NCI-H2029 (cell line): Measurements from ENCODE around the gene IDH3B.
A peak's percentile ranks its signal among the peaks of the same experiment; 100 is the strongest.

Experiments used
- DNase-seq: peaks from one replicate; lab custom pipeline; 2025; lab: John Stamatoyannopoulos, UW

Gene IDH3B

GRCh38 chr20:2657241-2657640 lies 6.8 kb downstream of the IDH3B start:
- DNase-seq = no peak

DNA sequence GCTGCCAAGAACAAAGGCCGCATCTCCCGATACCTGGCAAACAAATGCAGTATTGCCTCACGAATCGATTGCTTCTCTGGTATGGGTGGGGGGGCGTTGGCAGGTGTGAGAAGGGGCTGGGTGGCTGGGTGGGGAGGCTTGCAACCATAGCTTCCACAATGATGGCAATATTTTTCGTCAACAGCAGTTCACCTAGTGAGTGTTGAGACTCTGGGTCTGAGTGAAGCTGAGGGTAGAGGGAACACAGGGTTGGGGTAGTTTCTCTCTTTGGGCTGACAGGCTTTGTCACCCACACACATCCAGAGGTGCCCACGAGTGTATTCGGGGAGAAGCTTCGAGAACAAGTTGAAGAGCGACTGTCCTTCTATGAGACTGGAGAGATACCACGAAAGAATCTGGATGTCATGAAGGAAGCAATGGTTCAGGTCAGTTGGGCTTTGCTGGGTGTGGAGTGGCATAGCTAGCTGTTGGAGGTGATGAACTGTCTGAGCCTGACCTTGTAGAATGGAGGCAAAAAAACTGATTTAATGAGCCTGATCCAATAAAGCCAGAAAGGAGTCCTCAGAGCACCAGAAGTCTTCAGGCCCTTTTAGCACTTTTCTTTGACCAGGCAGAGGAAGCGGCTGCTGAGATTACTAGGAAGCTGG lies 7.4 kb downstream of the IDH3B start:
- DNase-seq = no peak

- no peak for DNase-seq
These were observed 8.5 kb downstream of the IDH3B start for GRCh38 chr20:2655331-2656116.

DNA sequence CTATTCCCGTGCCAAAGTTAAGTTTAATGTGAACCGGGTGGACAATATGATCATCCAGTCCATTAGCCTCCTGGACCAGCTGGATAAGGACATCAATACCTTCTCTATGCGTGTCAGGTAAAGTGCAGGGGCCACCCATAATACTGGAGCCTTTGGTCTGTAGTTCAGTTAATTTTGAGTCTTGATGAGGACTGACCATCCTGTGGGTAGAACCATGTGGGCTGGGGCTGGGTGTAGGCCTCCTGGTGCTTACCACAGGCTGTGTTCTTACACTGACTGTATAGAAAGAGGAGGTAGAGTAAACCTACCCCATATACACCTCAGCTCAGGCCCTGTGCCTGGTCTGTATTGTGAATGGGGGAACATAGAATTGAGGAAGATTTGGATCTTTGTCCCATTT lies 9.2 kb downstream of the IDH3B start:
- no peak for DNase-seq

DNA sequence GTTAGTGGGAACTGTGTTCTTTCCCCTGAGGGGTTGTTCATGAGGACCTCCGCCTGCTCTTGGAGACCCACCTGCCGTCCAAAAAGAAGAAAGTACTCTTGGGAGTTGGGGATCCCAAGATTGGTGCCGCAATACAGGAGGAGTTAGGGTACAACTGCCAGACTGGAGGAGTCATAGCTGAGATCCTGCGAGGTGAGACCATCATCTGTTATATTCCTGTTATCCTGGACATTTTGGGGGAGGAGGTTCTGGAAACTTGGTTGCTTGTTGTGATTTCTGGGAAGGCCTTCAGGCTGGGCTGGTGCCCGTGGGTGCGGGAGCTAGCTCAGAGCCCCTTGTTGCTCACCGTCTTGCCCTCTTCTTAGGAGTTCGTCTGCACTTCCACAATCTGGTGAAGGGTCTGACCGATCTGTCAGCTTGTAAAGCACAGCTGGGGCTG lies 9.6 kb downstream of the IDH3B start:
- DNase-seq = no peak

DNA sequence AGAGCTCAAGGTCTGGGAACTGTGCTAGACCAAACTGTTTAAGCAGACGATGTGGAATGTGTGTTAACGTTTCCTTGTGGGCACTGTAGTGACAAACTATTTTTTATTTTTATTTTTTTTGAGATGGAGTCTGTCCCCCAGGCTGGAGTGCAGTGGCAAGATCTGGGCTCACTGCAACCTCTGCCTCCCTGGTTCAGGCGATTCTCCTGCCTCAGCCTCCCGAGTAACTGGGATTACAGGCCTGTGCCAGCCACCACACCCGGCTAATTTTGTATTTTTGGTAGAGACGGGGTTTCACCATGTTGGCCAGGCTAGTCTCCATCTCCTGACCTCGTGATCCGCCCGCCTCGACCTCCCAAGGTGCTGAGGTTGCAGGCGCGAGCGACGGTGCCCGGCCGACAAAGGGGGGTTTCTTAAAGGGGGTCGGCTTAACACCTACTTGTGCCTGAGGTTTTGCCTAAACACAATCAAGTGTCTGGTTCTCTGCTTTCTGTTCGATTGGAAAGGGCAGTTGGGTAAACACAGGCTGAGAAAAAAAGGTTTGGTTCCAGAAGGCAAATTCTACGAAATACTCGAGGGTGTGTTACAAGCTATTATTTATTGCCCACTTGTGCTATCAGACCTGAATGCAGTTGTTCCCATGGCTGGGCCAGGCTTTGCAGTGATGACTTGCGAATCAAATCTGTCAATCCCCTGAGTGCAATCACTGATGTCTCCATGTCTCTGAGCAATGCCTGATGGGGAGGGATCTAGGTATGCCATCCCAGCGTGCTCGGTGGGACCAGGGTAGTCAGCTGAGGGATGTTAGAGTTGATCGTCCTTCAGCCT lies 10.2 kb downstream of the IDH3B start:
- no peak for DNase-seq

DNA sequence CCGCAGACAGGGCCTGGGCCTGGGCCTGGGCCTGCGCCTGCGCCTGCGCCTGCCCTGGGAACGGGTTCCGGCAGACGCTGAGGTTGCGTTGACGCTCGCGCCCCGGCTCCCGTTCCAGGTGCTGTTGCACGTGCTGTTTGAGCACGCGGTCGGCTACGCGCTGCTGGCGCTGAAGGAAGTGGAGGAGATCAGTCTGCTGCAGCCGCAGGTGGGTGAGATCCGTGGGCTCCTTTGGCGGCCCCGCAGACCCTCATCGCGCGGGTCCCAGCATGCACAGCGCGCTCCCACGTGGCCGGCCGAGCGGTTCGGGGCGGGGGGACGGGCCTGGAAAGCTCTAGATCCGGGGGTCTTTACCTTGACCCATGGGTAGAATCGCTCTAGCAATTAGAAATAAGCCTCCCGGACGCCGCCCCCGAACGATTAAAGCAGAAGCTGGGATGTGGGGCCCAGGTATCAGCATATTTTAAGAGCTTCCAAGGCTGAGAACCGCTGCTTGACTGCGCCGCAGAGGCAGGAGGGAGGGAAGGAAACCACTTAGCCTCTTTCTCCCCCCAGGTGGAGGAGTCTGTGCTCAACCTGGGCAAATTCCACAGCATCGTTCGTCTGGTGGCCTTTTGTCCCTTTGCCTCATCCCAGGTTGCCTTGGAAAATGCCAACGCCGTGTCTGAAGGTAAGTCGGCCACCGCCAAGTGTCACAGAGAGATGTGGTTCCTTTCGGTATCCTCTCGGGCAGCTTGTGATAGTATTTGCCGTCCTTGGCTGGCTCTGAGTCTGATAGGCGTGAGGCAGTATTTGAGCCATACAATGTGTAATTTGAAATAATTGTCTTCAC lies 11.1 kb downstream of the IDH3B start:
- DNase-seq = peak; percentile 75

GRCh38 chr20:2651772-2652723 lies 12.0 kb downstream of the IDH3B start, which contains the start of gene NOP56:
Gene NOP56, plus strand, starts transcription at chr20:2652632. Its CDS starts 29 bp downstream, at chr20:2652661.
- peak; percentile 86 for DNase-seq

DNA sequence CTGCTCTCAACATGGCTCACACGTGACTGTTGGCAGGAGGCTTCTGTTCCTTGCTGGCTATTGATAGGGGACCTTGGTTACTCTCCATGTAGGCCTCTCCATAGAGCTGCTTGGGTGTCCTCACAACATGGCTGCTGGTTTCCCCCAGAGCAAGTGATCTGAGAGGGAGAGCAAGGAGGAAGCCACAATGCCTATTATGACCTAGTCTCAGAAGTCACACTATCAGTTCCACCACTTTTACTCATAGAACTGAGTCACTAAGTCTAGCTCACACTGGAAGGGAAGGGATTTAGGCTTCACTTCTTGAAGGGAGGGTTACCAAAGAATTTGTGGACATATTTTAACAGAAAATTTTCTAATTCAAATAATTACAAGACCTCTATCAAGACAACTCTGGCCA lies 20.3 kb downstream of the IDH3B start:
- DNase-seq = no peak

DNA sequence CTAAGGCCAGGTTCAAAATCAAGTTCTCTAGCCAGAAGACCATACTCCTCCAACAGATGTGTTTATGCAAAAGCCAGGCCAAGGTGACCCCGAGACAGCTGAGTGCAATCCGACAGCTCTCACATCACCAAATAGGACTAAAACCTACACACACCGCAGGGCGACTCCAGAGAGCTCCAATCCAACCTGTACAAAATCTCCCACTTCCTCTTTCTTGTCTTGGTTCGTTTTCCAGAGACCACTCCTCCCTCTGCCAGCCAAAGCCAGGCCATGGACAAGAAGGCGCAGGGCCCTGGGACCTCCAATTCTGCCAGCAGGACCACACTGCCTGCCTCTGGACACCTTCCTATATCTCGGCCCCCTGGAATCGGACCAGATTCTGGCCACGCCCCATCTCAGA lies 23.1 kb downstream of the IDH3B start:
- DNase-seq = no peak

DNA sequence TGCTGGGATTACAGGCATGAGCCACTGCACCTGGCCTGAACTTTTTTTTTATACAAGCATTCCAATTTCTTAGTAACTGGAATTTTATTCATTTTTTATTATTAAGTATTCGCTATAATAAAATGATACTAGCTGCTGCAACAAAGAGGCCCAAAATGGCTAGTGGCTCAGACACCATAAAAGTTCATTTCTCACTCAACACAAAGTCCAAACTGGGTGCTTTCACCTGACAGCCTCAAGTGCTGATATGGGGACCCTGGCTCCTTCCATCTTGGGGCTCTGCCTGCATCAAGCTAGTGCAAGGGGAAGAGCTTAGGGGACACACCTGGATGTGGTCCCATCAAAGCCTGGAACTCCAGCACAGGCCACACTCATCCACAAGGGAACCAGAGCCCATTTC lies 23.8 kb downstream of the IDH3B start:
- no peak for DNase-seq

- DNase-seq = no peak
These were observed 26.8 kb downstream of the IDH3B start for GRCh38 chr20:2637246-2637645.

- no peak for DNase-seq
These were observed 30.6 kb downstream of the IDH3B start for GRCh38 chr20:2633381-2633780.

DNA sequence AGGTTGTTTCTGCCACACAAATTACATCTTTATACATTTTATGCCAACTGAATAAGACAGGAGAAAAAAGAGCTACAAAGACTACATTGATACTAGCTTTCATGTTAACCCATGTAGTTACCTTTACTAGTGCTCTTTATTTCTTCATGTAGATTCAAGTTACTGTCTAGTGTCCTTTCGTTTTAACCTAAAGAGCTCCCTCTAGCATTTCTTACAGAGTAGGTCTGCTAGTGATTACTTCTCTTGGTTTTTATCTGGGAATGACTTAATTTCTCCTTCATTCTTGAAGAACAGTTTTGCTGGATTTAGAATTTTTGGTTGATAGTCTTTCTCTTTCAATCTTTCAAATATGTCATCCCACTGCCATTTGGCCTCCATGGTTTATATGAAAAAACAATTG lies 32.8 kb downstream of the IDH3B start:
- DNase-seq = no peak

- DNase-seq = peak; percentile 5
These were observed 37.0 kb downstream of the IDH3B start for GRCh38 chr20:2626853-2627541.

- no peak for DNase-seq
These were observed 39.0 kb downstream of the IDH3B start for GRCh38 chr20:2625062-2625461.

DNA sequence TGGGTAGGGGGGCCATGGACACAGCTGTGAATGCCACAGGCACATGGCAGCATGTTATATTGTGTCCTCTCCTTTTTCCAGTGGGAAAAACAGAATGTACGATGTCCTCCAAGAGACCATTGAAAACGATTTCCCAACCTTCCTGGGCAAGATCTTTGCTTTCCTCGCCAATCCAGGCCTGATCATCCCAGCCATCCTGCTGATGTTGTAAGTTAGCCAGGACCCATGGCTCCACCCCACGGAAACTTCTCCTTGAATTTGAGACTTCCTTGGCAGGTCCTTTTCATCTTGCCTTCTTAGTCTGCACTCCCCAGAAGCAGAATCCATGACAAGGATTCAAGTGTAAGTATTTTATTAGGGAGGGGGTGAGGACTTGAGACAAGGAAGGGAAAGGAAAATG lies 39.8 kb downstream of the IDH3B start:
- DNase-seq = no peak

DNA sequence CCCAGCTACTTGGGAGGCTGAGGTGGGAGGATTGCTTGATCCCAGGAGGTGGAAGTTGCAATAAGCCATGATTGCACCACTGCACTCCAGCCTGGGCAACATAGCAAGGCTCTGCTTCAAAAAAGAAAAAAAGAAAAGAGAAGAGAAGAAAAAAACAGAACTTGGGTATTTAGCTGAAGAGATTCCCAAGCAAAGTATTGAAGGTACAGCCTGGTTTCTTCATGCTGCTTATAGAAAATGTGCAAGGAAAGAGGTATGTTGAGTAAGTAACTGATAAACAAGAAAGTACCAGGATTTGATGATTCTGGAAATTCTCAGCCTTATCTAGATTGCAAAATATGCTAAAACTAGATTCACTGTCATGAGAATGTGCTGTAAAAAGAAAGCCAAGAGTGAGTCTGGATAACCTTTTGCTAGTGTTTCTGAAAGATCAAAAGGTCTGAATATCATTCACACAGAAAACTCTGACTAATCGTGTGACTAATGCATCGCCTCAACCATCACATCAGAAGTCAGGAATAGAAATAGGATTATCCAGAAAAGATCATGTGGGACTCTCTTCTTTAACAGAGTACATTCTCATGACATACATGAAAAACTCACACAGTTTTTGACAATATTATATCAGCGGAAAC lies 43.9 kb downstream of the IDH3B start:
- no peak for DNase-seq

GRCh38 chr20:2619337-2619736 lies 44.7 kb downstream of the IDH3B start:
- no peak for DNase-seq

GRCh38 chr20:2618815-2619214 lies 45.2 kb downstream of the IDH3B start:
- DNase-seq = no peak
